ENCODE measurements around the gene ADGRA1. TPM values are rescaled to one million over a fixed set of nuclear protein-coding genes. Genes with fewer than 3 reads are reported as not detected.
"Not testable (repeated sequence)": the region's sequence is repeated elsewhere in the genome, so short reads cannot be mapped to it uniquely, and the experiment has no call there.

Gene ADGRA1
- total RNA-seq, 1 donor from 2014 or later, result 9.1 TPM

GRCh38 chr10:133048926-133049325 is 38.8 kb upstream of the ADGRA1 start:
- no peaks in the 10 kb centered on the region for H3K36me3 Mint-ChIP-seq (ENCODE audit: unreplicated experiment)
- H3K27ac Mint-ChIP-seq (ENCODE audit: unreplicated experiment), result peak overlapping the region; percentile 70
- peaks cover 26% of the 10 kb centered on the region for H3K4me1 Mint-ChIP-seq (ENCODE audit: low read depth, unreplicated experiment)
- H3K27me3 Mint-ChIP-seq (ENCODE audit: unreplicated experiment), result peaks cover 12% of the 10 kb centered on the region
- peaks cover 9% of the 10 kb centered on the region for H3K9me3 Mint-ChIP-seq (ENCODE audit: unreplicated experiment)
- TF ChIP-seq CTCF (IDR thresholded peaks at IDR 0.05; ENCODE audit: partially characterized antibody, unreplicated experiment), result no peak
- DNase-seq, result no peak
- no peak overlapping the region for H3K4me3 Mint-ChIP-seq (ENCODE audit: unreplicated experiment)

- no peak for DNase-seq
- no peak overlapping the region for H3K4me3 Mint-ChIP-seq (ENCODE audit: unreplicated experiment)
- peaks cover 9% of the 10 kb centered on the region for H3K9me3 Mint-ChIP-seq (ENCODE audit: unreplicated experiment)
- peaks cover 26% of the 10 kb centered on the region for H3K4me1 Mint-ChIP-seq (ENCODE audit: low read depth, unreplicated experiment)
- H3K27me3 Mint-ChIP-seq (ENCODE audit: unreplicated experiment), result peaks cover 11% of the 10 kb centered on the region
- no peak for TF ChIP-seq CTCF (IDR thresholded peaks at IDR 0.05; ENCODE audit: partially characterized antibody, unreplicated experiment)
- H3K27ac Mint-ChIP-seq (ENCODE audit: unreplicated experiment), result no peak overlapping the region
- no peaks in the 10 kb centered on the region for H3K36me3 Mint-ChIP-seq (ENCODE audit: unreplicated experiment)
Measured at GRCh38 chr10:133049639-133050038, 38.1 kb upstream of the ADGRA1 start.

GRCh38 chr10:133050371-133050770 is 37.4 kb upstream of the ADGRA1 start:
- TF ChIP-seq CTCF (IDR thresholded peaks at IDR 0.05; ENCODE audit: partially characterized antibody, unreplicated experiment), result no peak
- DNase-seq, result no peak
- Mint-ChIP-seq H3K27ac (ENCODE audit: unreplicated experiment) (no peak overlapping the region), H3K27me3 (ENCODE audit: unreplicated experiment) (peaks cover 14% of the 10 kb centered on the region), H3K9me3 (ENCODE audit: unreplicated experiment) (peaks cover 9% of the 10 kb centered on the region), H3K4me1 (ENCODE audit: low read depth, unreplicated experiment) (peaks cover 26% of the 10 kb centered on the region), H3K36me3 (ENCODE audit: unreplicated experiment) (no peaks in the 10 kb centered on the region), H3K4me3 (ENCODE audit: unreplicated experiment) (no peak overlapping the region)

GRCh38 chr10:133052076-133052475 is 35.6 kb upstream of the ADGRA1 start:
- Mint-ChIP-seq H3K27ac (ENCODE audit: unreplicated experiment) (peak overlapping the region; percentile 28), H3K4me1 (ENCODE audit: low read depth, unreplicated experiment) (peaks cover 18% of the 10 kb centered on the region)
- no peak for TF ChIP-seq CTCF (IDR thresholded peaks at IDR 0.05; ENCODE audit: partially characterized antibody, unreplicated experiment)

GRCh38 chr10:133053527-133054133 is 34.1 kb upstream of the ADGRA1 start:
- H3K9me3 Mint-ChIP-seq (ENCODE audit: unreplicated experiment); H3K36me3 Mint-ChIP-seq (ENCODE audit: unreplicated experiment); H3K27ac Mint-ChIP-seq (ENCODE audit: unreplicated experiment); DNase-seq; H3K4me3 Mint-ChIP-seq (ENCODE audit: unreplicated experiment): not testable (repeated sequence)
- H3K27me3 Mint-ChIP-seq (ENCODE audit: unreplicated experiment), result peaks cover 17% of the 10 kb centered on the region
- H3K4me1 Mint-ChIP-seq (ENCODE audit: low read depth, unreplicated experiment), result peaks cover 13% of the 10 kb centered on the region

More at GRCh38 chr10:133052076-133052475, 35.6 kb upstream of the ADGRA1 start:
- Mint-ChIP-seq H3K27me3 (ENCODE audit: unreplicated experiment) (peaks cover 15% of the 10 kb centered on the region), H3K9me3 (ENCODE audit: unreplicated experiment) (peaks cover 9% of the 10 kb centered on the region), H3K36me3 (ENCODE audit: unreplicated experiment) (no peaks in the 10 kb centered on the region), H3K4me3 (ENCODE audit: unreplicated experiment) (no peak overlapping the region)
- DNase-seq, result no peak

Measured in glutamatergic neuron (in vitro differentiated cells).